Measurements from ENCODE around the gene PPP1R2C.

The PPP1R2C gene

GRCh38 chrX:42735250-42735649 is 42.7 kb downstream of the PPP1R2C start:
- H3K4me3 ChIP-seq (ENCODE audit: low read depth, low read length), result no peak overlapping the region
- TF ChIP-seq CTCF (IDR thresholded peaks at IDR 0.05; ENCODE audit: borderline replicate concordance, insufficient read depth, low read depth, low read length), result no peak

GRCh38 chrX:42732506-42732905 is 45.5 kb downstream of the PPP1R2C start:
- H3K4me3 ChIP-seq (ENCODE audit: low read depth, low read length), result no peak overlapping the region
- TF ChIP-seq CTCF (IDR thresholded peaks at IDR 0.05; ENCODE audit: borderline replicate concordance, insufficient read depth, low read depth, low read length), result no peak

Measured in GM12875 (cell line).